GM19328 (cell line): Measurements from ENCODE around the gene BMF.
A peak's percentile ranks its signal among the peaks of the same experiment; 100 is the strongest.
"Not testable (repeated sequence)": the region's sequence is repeated elsewhere in the genome, so short reads cannot be mapped to it uniquely, and the experiment has no call there.

ENCODE experiments used
- ATAC-seq: cut with Tn5 transposase; IDR thresholded peaks from one replicate; pipeline ENCODE4 v1.9.1; 2021; ENCODE audit warnings: mild to moderate bottlenecking, moderate library complexity; ENCODE audit not compliant: unreplicated experiment

BMF gene

GRCh38 chr15:40128766-40129660 is 20.3 kb upstream of the BMF start:
- no peak for ATAC-seq

- ATAC-seq = no peak
Measured at GRCh38 chr15:40125950-40126349, 17.3 kb upstream of the BMF start.

DNA sequence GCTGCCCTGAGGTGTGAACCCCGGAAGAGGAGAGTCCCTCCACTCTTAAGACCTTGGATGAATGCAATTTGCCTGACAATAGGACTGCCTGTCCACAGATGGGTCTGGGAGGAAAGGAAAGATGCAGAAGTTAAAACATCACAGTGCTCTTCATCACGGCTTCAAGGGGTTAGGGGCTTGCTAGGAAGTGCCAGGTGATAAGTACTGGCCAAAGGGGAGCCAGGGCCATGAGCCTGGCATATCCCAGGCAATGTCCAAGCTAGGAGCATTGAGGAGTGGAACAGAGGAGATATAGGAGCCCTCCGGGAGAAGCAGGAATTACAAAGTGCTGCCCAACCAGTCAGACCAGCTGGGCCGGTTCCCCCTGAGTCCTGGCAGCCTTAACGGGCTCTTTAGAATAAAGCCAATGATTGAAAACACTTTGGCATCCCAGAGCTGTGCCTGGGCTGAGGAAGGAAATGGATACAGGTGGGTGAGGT is 16.2 kb upstream of the BMF start:
- not testable (repeated sequence) for ATAC-seq

- ATAC-seq = not testable (repeated sequence)
Measured at GRCh38 chr15:40124333-40124732, 15.7 kb upstream of the BMF start.

DNA sequence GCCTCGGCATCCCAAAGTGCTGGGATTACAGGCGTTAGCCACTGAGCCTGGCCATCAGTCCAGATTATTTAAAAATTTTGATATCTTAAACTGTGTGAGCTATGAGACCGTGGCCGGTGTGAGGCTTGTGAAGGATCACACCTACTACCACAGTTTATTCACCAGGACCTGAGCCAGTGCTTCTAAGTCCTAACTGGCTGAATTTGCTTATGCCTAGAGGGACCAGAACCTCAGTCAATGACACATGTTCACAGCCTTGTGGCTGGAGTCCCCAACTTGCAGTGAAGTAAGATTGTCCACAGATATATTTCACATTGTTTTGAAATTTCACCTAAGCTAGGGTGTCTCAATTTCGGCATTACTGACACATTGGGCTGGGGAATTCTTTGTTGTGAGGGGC is 15.2 kb upstream of the BMF start:
- not testable (repeated sequence) for ATAC-seq

GRCh38 chr15:40122989-40123388 is 14.3 kb upstream of the BMF start:
- ATAC-seq = not testable (repeated sequence)

DNA sequence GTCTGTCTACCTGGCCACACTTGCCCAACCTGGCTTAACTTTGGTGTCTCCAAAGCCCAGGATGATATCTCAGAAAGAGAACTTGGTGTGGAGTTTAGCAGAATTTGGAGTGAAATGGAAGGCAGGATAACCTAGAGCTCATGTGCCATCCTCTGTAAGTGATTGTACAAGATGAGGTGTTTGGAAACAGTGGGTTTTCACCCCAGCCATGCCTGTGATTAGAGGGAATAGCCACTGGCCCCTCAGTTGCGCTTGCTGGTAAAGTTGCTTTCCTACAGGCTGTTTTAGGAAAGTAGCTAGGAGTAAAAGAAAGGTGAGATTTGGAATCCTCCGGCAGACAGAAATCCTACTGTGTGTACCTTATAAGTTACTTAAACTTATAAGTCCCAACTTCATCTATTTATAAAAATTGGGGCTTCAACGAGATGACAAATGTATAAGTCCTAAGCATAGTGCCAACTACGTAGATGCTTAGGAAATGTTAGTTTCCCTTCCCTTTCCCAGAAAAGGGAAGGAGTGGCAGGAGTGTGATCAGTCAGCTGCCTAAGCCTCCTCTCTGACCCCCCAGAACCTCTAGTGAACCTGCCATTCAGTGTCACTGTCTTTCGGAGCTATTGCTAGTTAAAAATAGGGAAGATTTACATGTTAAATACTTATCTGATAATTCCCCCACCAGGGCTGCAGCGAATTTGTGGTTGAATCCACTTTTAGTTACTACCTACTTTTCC is 13.4 kb upstream of the BMF start:
- no peak for ATAC-seq

GRCh38 chr15:40118473-40118872 is 9.8 kb upstream of the BMF start:
- ATAC-seq = no peak

- ATAC-seq = peak; percentile 89
Measured at GRCh38 chr15:40115670-40116093, 7.0 kb upstream of the BMF start.

GRCh38 chr15:40115106-40115505 is 6.4 kb upstream of the BMF start:
- not testable (repeated sequence) for ATAC-seq

DNA sequence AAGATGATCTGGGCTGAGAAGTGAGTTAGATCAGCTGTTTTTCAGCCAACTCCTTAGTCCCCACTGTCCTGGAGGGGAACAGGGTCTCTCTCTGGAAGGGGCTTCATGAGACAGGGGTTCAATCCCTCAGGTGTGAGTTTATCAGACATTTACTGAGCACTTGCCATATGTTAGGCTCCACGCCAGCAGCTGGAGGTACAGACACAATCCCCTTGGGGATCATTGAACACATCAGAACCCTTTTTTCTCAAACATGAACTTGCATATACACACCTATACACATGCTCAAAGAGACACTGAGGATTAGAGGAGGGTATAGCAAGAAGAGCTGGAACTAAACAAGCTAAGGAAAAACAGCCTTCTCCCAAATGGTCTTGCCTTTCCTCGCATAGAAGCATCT is 5.5 kb upstream of the BMF start:
- ATAC-seq = no peak

DNA sequence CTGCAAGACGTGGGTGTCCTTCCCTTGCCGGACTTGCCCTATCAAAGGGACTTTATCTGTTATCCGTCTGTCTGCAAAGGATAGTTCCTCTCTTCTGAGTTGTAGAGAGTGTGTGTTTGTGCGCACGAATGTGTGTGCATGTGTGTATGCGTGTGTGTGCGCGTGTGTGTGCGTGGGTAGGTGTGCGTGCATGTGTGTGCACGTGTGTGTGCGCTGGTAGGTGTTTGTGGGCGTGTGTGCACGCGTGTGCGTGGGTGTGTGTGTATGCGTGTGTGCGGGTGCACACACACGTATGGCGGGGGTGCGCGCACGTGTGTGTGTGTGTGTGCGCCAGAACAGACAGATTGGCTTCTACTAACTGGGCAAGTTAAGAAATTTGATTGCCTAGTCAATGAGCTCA is 4.1 kb upstream of the BMF start:
- no peak for ATAC-seq

- no peak for ATAC-seq
Measured at GRCh38 chr15:40111888-40112287, 3.2 kb upstream of the BMF start.

DNA sequence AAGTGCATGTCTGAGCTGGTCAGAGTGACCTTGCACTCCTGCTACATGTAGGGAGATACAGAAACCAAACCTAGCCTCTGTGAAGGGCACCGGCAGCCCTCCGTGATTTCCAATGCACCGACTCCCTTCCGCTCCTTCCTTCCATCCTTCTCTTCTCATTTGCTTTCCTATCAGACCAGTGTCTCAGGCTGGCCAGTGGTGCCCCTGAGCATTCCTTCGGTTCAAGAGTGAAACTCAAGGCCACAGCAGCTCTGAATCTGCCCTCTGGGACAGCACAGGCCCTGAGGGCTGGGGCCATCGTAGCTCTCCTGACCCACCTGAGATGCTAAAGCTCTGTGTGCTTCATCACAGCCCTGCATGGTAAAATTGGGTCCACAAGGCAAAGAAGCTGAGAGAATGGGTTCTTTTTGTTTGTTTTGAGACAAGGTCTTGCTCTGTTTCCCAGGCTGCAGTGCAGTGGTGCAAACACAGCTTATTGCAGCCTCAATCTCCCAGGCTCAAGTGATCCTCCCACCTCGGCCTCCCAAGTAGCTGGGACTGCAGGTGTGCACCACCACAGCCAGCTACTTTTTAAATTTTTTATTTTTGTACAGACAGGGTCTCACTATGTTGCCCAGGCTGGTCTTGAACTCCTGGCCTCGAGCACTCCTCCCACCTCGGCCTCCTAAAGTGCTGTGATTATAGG is 2.3 kb upstream of the BMF start:
- no peak for ATAC-seq

DNA sequence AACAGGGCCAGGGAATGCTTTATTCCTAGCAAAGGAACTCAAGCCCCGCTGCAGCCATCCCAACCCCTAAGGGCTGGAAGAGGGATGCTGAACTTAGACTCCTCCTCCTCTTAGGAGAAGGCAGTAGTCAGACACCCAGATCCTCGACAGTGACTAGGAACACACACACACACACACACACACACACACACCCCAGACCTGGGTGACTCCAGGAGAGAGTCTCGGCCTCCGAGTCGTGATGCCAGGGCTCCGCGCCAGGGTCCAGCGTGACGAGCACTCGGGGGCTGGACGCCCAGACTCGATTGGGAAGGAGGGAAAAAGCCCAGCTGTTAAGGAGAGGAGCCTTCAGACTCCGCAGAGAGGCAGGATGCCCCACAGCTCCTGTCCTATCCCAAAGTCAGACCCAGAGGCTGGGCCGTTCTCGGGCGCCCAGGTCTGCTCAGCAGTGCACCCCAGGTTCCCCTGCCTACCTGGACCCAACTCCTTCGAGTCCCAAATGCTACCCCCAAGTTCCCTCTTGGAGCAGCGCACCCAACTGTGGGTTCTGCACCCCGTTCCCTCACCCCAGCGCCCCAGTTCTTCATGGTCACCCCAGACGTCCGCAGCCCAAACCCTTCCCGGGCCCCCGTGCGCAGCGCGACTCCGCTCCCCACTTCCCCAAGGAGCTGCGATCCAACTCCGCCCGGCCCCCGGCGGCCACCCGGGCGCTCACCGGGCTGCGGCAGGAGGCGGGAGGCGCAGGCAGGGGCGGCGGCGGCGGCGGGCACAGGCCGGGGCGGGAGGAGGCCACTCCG is 421 bp downstream of the BMF start:
- ATAC-seq = no peak

DNA sequence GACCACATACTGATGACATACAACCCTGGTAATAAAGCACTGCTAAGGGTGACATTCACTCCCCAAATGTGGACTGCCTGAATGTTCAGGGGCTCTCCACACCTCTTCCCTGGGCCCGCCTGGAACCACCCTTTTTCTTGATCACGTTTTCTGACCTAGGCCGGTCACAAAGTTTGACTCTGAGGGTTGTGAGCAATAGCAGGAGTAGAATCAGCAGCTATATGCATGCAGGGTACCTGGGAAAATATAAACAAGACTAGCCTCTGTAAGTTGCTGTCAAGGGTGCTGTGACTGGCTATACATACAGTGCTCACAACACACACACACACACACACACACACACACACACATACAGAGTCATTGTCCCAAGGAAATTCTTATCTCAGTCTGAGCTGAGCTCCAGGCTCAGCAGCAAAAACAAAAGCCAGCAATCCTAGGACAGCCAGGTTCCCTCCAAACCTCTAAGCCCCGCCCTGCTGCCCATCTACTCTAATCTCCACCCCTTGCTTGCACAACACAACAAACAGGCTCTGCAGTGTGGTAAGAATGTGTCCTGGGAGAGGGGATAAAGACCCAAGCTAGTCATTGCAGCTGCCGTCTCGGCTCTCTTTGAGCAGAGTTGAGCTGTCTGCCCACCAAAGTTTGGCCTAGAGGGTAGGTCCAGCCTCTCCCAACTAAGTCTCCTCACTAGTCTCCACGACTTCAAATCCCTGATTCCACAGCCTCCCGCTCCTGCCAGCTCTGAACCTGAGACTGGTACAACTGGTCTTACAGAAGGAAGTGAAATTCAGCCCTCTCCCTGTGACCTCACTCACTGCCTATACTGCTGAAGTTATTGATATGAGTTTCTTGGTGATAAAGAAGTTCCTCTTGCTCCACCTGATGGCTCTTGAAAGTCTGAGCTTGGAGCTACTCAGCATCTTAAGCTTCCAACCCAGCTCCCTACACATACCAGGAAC is 2.2 kb downstream of the BMF start:
- no peak for ATAC-seq

GRCh38 chr15:40105517-40106202 is 3.0 kb downstream of the BMF start:
- ATAC-seq = no peak

- ATAC-seq = no peak
Measured at GRCh38 chr15:40104865-40105516, 3.7 kb downstream of the BMF start.
